Endothelial cell of umbilical vein (primary cell): ENCODE results near the gene H2BK1. TPM values are rescaled to one million over a fixed set of nuclear protein-coding genes. Genes with fewer than 3 reads are reported as not detected.

Experiments used
- BruUV-seq: library from RNA; stranded (reverse); fragments of 400-500 nt; replicated peaks from 2 replicates; lab custom pipeline; 2021; lab: Mats Ljungman, UMichigan
- CTCF ChIA-PET: fragments of 300-600, 350-600 bp; sonication (Branson Sonifier 250); formaldehyde crosslinking; loops from one replicate; lab custom pipeline; 2021; ENCODE audit warnings: antibody characterized with exemption, inconsistent platforms; lab: Charles Lee
- POLR2A ChIA-PET: fragments of 300-600, 350-600 bp; sonication (Branson Sonifier 250); formaldehyde crosslinking; loops from one replicate; lab custom pipeline; 2021; ENCODE audit warnings: antibody characterized with exemption, inconsistent platforms; lab: Charles Lee
- DNase-seq: peaks from one replicate; pipeline ENCODE4 v3.0.0-alpha.2; 2011; ENCODE audit warnings: low read depth, low spot score
- FAIRE-seq: peaks from 2 replicates; lab custom pipeline; 2011; peaks lifted over from hg19 to GRCh38; lab: Jason Lieb, UNC
- H2AFZ ChIP-seq: 2 replicates; pipeline ENCODE4 v1.6.0; 2012; ENCODE audit warnings: low read depth, low read length, control low read depth, inconsistent platforms
- H3K27ac ChIP-seq: 2 replicates; pipeline ENCODE4 v1.5.1; 2011; ENCODE audit warnings: low read depth, mild to moderate bottlenecking, control low read depth, low read length, moderate library complexity; ENCODE audit not compliant: insufficient read depth
- H3K27me3 ChIP-seq, 2 experiments: 2 replicates each; pipeline versions ENCODE4 v1.6.0 to v1.6.1; 2011; ENCODE audit warnings: low read length in 2 of 2, mixed read lengths in 1 of 2; ENCODE audit not compliant: control insufficient read depth in 2 of 2, insufficient read depth in 2 of 2
- H3K36me3 ChIP-seq, 2 experiments: 2 replicates in 1 of 2; 3 replicates in 1 of 2; pipeline ENCODE4 v1.5.1; 2011; ENCODE audit warnings: low read length in 2 of 2, mild to moderate bottlenecking in 1 of 2, moderate library complexity in 1 of 2; ENCODE audit not compliant: control insufficient read depth in 2 of 2, insufficient read depth in 2 of 2; ENCODE audit errors: extremely low read depth in 1 of 2
- H3K4me1 ChIP-seq: 3 replicates; pipeline ENCODE4 v1.5.1; 2011; ENCODE audit warnings: mild to moderate bottlenecking, low read length; ENCODE audit not compliant: control insufficient read depth, insufficient read depth; ENCODE audit errors: extremely low read depth
- H3K4me2 ChIP-seq: 2 replicates; pipeline ENCODE4 v1.6.1; 2011; ENCODE audit warnings: low read length, control low read depth, mixed read lengths; ENCODE audit not compliant: insufficient read depth
- H3K4me3 ChIP-seq, 3 experiments: fragments of 200-600 bp in 1 of 3; sonication (generic), shearing (Covaris generic) in 1 of 3; replicated peaks in 1 of 3; 2 replicates each; pipeline ENCODE4 v1.5.1; 2011 to 2016; ENCODE audit warnings: control low read depth in 3 of 3, low read length in 3 of 3, mild to moderate bottlenecking in 2 of 3, inconsistent platforms in 1 of 3, low read depth in 1 of 3, moderate library complexity in 1 of 3; ENCODE audit not compliant: insufficient read depth in 1 of 3
- H3K79me2 ChIP-seq: 2 replicates; pipeline ENCODE4 v1.6.0; 2012; ENCODE audit warnings: low read length, inconsistent platforms; ENCODE audit not compliant: control insufficient read depth, insufficient read depth
- H3K9ac ChIP-seq: replicated peaks from 2 replicates; pipeline ENCODE3; 2011; ENCODE audit warnings: low read length, control low read depth; ENCODE audit not compliant: insufficient read depth; ENCODE audit errors: extremely low read depth
- H3K9me1 ChIP-seq: replicated peaks from 3 replicates; pipeline ENCODE4 v1.6.0; 2011; ENCODE audit warnings: mild to moderate bottlenecking, low read length; ENCODE audit not compliant: control insufficient read depth, insufficient read depth; ENCODE audit errors: extremely low read depth
- H3K9me3 ChIP-seq: replicated peaks from 2 replicates; pipeline ENCODE4 v1.5.1; 2012; ENCODE audit warnings: low read length, inconsistent platforms; ENCODE audit not compliant: control insufficient read depth, insufficient read depth
- H4K20me1 ChIP-seq: replicated peaks from 2 replicates; pipeline ENCODE3; 2011; ENCODE audit warnings: mild to moderate bottlenecking, low read length; ENCODE audit not compliant: control insufficient read depth, insufficient read depth; ENCODE audit errors: extremely low read depth
- POLR2AphosphoS5 ChIP-seq: IDR thresholded peaks from 2 replicates; pipeline ENCODE4 v1.6.1; 2012; ENCODE audit warnings: low read depth, mild to moderate bottlenecking, control low read depth, low read length, moderate library complexity; ENCODE audit not compliant: insufficient read depth
- dilution Hi-C: fragments of 300-500 bp; cut with MboI; formaldehyde crosslinking; loops from one replicate; pipeline ENCODE4 v1.15.0; 2019; ENCODE audit warnings: low sequenced_read_pairs; ENCODE audit not compliant: extremely low pct_ligation_motif_present
- intact Hi-C: fragments of 100-400 bp; cut with micrococcal nuclease; formaldehyde crosslinking; loops from one replicate; pipeline ENCODE4 v1.10.0; 2022
- polyA plus RNA-seq, 4 experiments: library from polyadenylated mRNA; depleted of rRNA in 3 of 4; stranded (reverse) in 3 of 4; unstranded in 1 of 4; fragments of >200 nt; gene quantifications; 2 replicates each; pipeline versions ENCODE4 v1.2.1 to v1.2.3, GENCODE V29; 2011 to 2012; ENCODE audit warnings: missing spikeins in 1 of 4
- total RNA-seq: library from RNA; stranded (reverse); gene quantifications from 2 replicates; pipeline ENCODE4 v1.2.3, GENCODE V29; 2021
- TF ChIP-seq, protein P1 (sequence below), 2 donors: IDR thresholded peaks; 1 replicate in 1 of 2; 2 replicates in 1 of 2; pipeline ENCODE4 v1.5.1; 2011; ENCODE audit warnings: low read length in 2 of 2, mild to moderate bottlenecking in 2 of 2, moderate library complexity in 2 of 2, control low read depth in 1 of 2, inconsistent platforms in 1 of 2, low read depth in 1 of 2; ENCODE audit not compliant: insufficient read depth in 1 of 2; ENCODE audit errors: extremely low read depth in 1 of 2

The H2BK1 gene
- total and polyA plus RNA-seq, 2 donors (not counting 3 experiments of a cell fraction or from before 2014, with no cell fraction given), result not detected

DNA sequence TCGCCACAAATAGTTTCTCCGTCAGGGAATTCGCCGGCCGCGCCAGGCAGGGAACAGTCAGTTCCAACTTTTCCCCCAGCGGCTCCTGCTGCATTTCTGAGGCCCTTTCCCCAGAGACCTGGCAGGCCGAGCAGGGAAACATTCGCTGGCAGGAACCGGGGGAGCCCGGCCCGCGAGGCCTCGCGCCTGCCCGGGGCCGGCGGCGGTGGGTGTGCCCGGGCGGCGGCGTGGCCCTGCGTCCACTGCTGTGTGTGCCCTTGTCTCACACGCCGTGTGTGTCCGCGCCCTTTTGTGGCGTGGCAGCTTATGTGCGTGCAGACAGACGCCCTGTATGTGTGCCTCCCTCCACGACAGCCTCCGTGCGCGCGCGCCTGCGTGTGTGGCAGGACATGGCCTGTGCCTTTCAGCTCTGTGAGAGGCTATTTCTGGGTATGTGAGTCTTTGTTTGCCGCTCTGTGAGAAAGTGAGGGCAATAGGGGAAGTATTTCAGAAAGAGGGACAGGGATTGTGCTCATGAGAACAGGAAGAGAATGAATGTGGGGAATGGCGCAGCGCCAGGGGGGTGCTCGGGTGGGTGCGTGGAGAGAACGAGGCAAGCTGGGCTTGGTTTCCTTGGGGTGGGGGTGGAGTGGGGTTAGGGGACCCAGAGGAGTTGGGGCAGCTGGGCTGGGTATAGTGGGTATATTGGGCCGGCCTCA is 38.9 kb upstream of the H2BK1 start:
- Histone ChIP-seq H3K79me2 (no peaks in the 10 kb centered on the region), H3K36me3 (no peaks in the 10 kb centered on the region), H3K9me3 (no peaks in the 10 kb centered on the region), H2AFZ (peak overlapping the region; percentile 75), H3K4me2 (peak overlapping the region; percentile 55), H3K27ac (no peak overlapping the region), H3K9ac (no peak overlapping the region), H3K9me1 (no peaks in the 10 kb centered on the region), H3K4me3 (peak overlapping the region in 2 of 3 experiments; percentile 21 to 57), H3K27me3 (peaks cover 0 to 6% of the 10 kb centered on the region in 2 experiments), H3K4me1 (peaks cover 15% of the 10 kb centered on the region), H4K20me1 (no peaks in the 10 kb centered on the region)
- DNase-seq, result peak; percentile 56
- FAIRE-seq, result no peak
- intact Hi-C loops, result no loop called here
- TF ChIP-seq, protein P1, sequence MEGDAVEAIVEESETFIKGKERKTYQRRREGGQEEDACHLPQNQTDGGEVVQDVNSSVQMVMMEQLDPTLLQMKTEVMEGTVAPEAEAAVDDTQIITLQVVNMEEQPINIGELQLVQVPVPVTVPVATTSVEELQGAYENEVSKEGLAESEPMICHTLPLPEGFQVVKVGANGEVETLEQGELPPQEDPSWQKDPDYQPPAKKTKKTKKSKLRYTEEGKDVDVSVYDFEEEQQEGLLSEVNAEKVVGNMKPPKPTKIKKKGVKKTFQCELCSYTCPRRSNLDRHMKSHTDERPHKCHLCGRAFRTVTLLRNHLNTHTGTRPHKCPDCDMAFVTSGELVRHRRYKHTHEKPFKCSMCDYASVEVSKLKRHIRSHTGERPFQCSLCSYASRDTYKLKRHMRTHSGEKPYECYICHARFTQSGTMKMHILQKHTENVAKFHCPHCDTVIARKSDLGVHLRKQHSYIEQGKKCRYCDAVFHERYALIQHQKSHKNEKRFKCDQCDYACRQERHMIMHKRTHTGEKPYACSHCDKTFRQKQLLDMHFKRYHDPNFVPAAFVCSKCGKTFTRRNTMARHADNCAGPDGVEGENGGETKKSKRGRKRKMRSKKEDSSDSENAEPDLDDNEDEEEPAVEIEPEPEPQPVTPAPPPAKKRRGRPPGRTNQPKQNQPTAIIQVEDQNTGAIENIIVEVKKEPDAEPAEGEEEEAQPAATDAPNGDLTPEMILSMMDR (IDR thresholded peaks at IDR 0.05; ENCODE audit: extremely low read depth in 1 of 2, insufficient read depth in 1 of 2, low read depth in 1 of 2, low read length in 2 of 2), result no peak
- TF ChIP-seq POLR2AphosphoS5, result no peak
- dilution Hi-C loops, result no loop called here
- ChIA-PET POLR2A (no interaction called here), CTCF (interaction anchor here (0.7 kb wide), 1 partner anchor 22 kb away, joined by 3 read pairs; the partner anchor contains the start of gene ABCF2)
- no TSS peak for BruUV-seq
